PFSK-1 (cell line): ENCODE measurements around the gene SLC22A23.

ENCODE experiments used
- FOXP2 ChIP-seq: optimal IDR thresholded peaks from 2 replicates; pipeline ENCODE3; 2011; ENCODE audit warnings: borderline replicate concordance, control low read depth, inconsistent platforms; ENCODE audit not compliant: insufficient read depth; ENCODE audit errors: extremely low read length, extremely low read depth
- POLR2AphosphoS5 ChIP-seq: IDR thresholded peaks from 2 replicates; pipeline ENCODE4 v1.6.1; 2012; ENCODE audit warnings: low read depth, mild to moderate bottlenecking, control low read depth, low read length, moderate library complexity
- SIN3A ChIP-seq: IDR thresholded peaks from 2 replicates; pipeline ENCODE4 v1.6.1; 2012; ENCODE audit warnings: mild to moderate bottlenecking, low read length, moderate library complexity, borderline replicate concordance; ENCODE audit not compliant: insufficient read depth
- TAF1 ChIP-seq: IDR thresholded peaks from 2 replicates; pipeline ENCODE4 v1.6.1; 2012; ENCODE audit warnings: low read length, control low read depth, borderline replicate concordance; ENCODE audit not compliant: insufficient read depth
- TF ChIP-seq, protein P1 (sequence below), 2 experiments: IDR thresholded peaks; 2 replicates each; pipeline versions ENCODE4 v1.6.1 to v1.8.0; 2011 to 2012; ENCODE audit warnings: low read depth in 2 of 2, low read length in 2 of 2, control low read depth in 1 of 2, inconsistent platforms in 1 of 2, mild to moderate bottlenecking in 1 of 2, moderate library complexity in 1 of 2; ENCODE audit not compliant: insufficient read depth in 1 of 2

The SLC22A23 gene

DNA sequence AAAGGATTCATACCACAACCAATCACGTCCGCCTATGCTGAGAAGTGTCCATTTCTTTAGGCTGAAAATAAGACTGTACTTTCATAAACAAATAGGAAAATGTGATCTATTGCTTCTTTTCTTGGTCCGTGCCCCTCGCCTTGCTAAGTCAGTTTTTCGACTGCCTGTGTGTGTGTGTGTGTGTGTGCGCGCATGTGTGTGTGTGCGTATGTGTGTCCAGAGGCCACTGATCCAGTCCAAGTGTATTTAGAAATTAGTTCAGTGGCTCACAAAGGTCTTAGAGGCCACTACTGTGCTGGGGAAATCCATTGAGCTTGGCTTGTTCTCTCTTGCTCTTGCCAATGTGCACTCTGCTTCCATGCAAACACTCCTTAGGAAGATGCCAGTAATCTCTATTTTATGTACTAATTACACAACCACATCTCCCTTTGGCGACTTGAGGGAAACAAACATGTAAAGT is 50.5 kb downstream of the SLC22A23 start:
- TF ChIP-seq SIN3A (no peak), TAF1 (no peak), POLR2AphosphoS5 (no peak), FOXP2 (no peak)
- TF ChIP-seq, protein P1, sequence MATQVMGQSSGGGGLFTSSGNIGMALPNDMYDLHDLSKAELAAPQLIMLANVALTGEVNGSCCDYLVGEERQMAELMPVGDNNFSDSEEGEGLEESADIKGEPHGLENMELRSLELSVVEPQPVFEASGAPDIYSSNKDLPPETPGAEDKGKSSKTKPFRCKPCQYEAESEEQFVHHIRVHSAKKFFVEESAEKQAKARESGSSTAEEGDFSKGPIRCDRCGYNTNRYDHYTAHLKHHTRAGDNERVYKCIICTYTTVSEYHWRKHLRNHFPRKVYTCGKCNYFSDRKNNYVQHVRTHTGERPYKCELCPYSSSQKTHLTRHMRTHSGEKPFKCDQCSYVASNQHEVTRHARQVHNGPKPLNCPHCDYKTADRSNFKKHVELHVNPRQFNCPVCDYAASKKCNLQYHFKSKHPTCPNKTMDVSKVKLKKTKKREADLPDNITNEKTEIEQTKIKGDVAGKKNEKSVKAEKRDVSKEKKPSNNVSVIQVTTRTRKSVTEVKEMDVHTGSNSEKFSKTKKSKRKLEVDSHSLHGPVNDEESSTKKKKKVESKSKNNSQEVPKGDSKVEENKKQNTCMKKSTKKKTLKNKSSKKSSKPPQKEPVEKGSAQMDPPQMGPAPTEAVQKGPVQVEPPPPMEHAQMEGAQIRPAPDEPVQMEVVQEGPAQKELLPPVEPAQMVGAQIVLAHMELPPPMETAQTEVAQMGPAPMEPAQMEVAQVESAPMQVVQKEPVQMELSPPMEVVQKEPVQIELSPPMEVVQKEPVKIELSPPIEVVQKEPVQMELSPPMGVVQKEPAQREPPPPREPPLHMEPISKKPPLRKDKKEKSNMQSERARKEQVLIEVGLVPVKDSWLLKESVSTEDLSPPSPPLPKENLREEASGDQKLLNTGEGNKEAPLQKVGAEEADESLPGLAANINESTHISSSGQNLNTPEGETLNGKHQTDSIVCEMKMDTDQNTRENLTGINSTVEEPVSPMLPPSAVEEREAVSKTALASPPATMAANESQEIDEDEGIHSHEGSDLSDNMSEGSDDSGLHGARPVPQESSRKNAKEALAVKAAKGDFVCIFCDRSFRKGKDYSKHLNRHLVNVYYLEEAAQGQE (IDR thresholded peaks at IDR 0.05; ENCODE audit: insufficient read depth in 1 of 2, low read depth in 2 of 2, low read length in 2 of 2), result no peak

DNA sequence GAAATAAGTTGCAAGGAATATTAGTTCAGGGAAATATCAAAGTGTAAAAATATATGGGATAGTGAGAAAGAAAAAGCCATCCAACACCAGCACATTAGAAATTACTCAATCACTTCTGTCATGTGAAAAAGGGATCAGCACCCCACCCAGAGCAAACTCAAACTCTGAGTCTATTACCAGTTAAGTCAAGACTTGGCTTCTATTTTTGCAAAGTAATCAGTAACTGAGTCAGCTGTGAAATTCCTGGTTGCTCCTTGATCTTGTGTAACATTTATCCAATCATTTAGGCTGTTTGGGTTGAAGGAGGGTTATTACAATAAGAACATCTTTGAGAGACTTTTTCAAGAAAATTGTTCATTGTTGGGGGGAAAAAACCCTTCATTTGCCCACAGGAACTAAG is 51.2 kb downstream of the SLC22A23 start:
- TF ChIP-seq, protein P1 (IDR thresholded peaks at IDR 0.05; ENCODE audit: insufficient read depth in 1 of 2, low read depth in 2 of 2, low read length in 2 of 2), result no peak
- TF ChIP-seq TAF1, result no peak
- no peak for TF ChIP-seq SIN3A
- TF ChIP-seq FOXP2, result no peak
- no peak for TF ChIP-seq POLR2AphosphoS5

- TF ChIP-seq, protein P1 (IDR thresholded peaks at IDR 0.05; ENCODE audit: insufficient read depth in 1 of 2, low read depth in 2 of 2, low read length in 2 of 2), result no peak
- TF ChIP-seq POLR2AphosphoS5 (no peak), SIN3A (no peak), FOXP2 (no peak), TAF1 (no peak)
Measured at GRCh38 chr6:3405182-3405518, 51.7 kb downstream of the SLC22A23 start.

DNA sequence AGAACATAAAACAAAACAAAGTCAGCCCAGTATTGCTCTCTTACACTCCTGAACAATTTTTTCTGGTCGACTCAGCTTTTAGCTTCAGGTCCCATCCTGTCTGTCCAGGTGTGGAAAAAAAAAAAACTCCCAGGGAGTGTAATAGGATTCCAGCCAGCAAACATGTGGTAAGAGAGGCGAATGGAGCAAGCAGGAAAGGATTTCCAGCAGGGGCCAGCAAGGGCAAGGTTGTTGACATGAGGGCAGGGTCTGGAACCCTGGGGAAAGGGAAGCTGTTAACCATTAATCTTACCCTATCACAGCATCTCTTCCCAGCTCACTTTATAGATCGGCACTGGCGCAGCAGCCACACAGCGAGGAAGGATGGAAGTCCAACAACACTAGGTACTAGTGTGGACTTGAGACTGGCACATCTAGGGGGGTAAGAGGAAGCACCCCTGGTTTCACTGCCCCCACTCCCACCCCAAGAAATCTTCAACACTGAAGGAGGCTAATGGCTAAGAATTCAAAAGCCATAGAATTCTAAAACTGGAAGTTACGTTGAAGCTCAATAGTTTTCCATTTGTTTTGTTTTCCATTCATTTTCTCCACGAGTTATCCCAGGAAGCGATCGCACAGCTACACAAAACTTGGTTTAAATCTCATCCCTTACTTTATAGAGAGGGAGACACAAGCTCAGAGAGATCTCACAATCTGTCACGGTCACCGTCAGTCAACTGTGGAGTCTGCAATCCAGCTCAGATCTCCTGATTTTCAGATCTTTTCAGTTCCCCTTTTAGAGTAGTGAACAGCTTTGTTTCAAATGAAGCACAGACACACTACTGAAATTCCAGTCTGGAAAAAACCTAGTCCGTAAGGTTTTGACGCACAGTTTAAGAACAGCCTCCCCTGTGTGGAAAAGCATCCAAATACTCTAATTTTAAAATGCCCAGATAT is 53.3 kb downstream of the SLC22A23 start:
- no peak for TF ChIP-seq POLR2AphosphoS5
- peak; percentile 55 for TF ChIP-seq FOXP2
- TF ChIP-seq, protein P1 (IDR thresholded peaks at IDR 0.05; ENCODE audit: insufficient read depth in 1 of 2, low read depth in 2 of 2, low read length in 2 of 2), result no peak
